Endodermal cell (in vitro differentiated cells): ENCODE measurements around the gene CFAP221. TPM values are rescaled to one million over a fixed set of nuclear protein-coding genes. Genes with fewer than 3 reads are reported as not detected.

Source experiments
- DNase-seq: peaks from one replicate; pipeline ENCODE4 v3.0.0-alpha.2; 2017
- H3K27ac ChIP-seq: 2 replicates; pipeline ENCODE4 v1.5.1; 2013; ENCODE audit warnings: mild to moderate bottlenecking, low read depth, low read length, moderate library complexity
- H3K27me3 ChIP-seq: 2 replicates; pipeline ENCODE4 v1.6.1; 2013; ENCODE audit warnings: mild to moderate bottlenecking, low read length, moderate library complexity; ENCODE audit not compliant: insufficient read depth, control insufficient read depth, poor library complexity, severe bottlenecking
- H3K36me3 ChIP-seq: 2 replicates; pipeline ENCODE4 v1.7.0; 2013; ENCODE audit warnings: mild to moderate bottlenecking, low read length, moderate library complexity; ENCODE audit not compliant: control insufficient read depth, insufficient read depth
- H3K4me1 ChIP-seq: one replicate; pipeline ENCODE4 v1.7.0; 2013; ENCODE audit warnings: low read length; ENCODE audit not compliant: control insufficient read depth, insufficient read depth
- H3K4me3 ChIP-seq: 2 replicates; pipeline ENCODE4 v1.5.1; 2013; ENCODE audit warnings: mild to moderate bottlenecking, low read length, moderate library complexity
- H3K9ac ChIP-seq: 2 replicates; pipeline ENCODE4 v1.6.1; 2013; ENCODE audit warnings: mild to moderate bottlenecking, low read length, moderate library complexity; ENCODE audit not compliant: poor library complexity, severe bottlenecking; ENCODE audit errors: extremely low read depth
- H3K9me3 ChIP-seq: 2 replicates; pipeline ENCODE4 v1.6.1; 2013; ENCODE audit warnings: mild to moderate bottlenecking, low read length, moderate library complexity; ENCODE audit not compliant: control insufficient read depth
- H3K27ac Mint-ChIP-seq: 2 replicates; pipeline ENCODE4 v1.8.0; 2020; ENCODE audit warnings: mixed read lengths
- H3K27me3 Mint-ChIP-seq: 2 replicates; pipeline ENCODE4 v1.8.0; 2021; ENCODE audit warnings: mild to moderate bottlenecking, mixed read lengths; ENCODE audit not compliant: insufficient read depth
- H3K36me3 Mint-ChIP-seq: 2 replicates; pipeline ENCODE4 v1.8.0; 2020; ENCODE audit warnings: low read depth, mixed read lengths
- H3K4me1 Mint-ChIP-seq: 2 replicates; pipeline ENCODE4 v1.8.0; 2020; ENCODE audit warnings: mixed read lengths
- H3K4me3 Mint-ChIP-seq: 2 replicates; pipeline ENCODE4 v1.8.0; 2020; ENCODE audit warnings: mild to moderate bottlenecking, moderate library complexity, mixed read lengths
- H3K9me3 Mint-ChIP-seq: 2 replicates; pipeline ENCODE4 v1.8.0; 2020; ENCODE audit warnings: mild to moderate bottlenecking, mixed read lengths
- CTCF ChIP-seq: fragments of 200-600 bp; sonication (generic); conservative IDR thresholded peaks from 2 replicates; pipeline ENCODE4 v1.5.0; 2021; ENCODE audit warnings: antibody characterized with exemption, mild to moderate bottlenecking
- WGBS, 2 experiments: methylation state at CpG; one replicate each; pipeline versions ENCODE4 v1.1.5 to v1.1.7; 2013; ENCODE audit warnings: missing lambda C conversion rate in 2 of 2, mixed read lengths in 1 of 2; ENCODE audit not compliant: insufficient coverage in 1 of 2, insufficient read length in 1 of 2; 5-methylcytosine and 5-hydroxymethylcytosine counted together
- total RNA-seq, 2 donors: library from RNA; stranded (reverse); fragmentation: NEBNext Ultra II Directional in 1 of 2; extraction: Animal tissue kit (Norgen Biotek cat#: 25700) in 1 of 2; gene quantifications; 2 replicates in 1 of 2; 3 replicates in 1 of 2; pipeline ENCODE4 v1.2.1, GENCODE V29; 2021

CFAP221 gene
- total RNA-seq, 2 donors from 2014 or later, result 10.0 to 18.0 TPM

- Histone ChIP-seq H3K27me3 (no peaks in the 10 kb centered on the region), H3K4me1 (no peaks in the 10 kb centered on the region), H3K4me3 (no peak overlapping the region), H3K9me3 (no peaks in the 10 kb centered on the region), H3K27ac (no peak overlapping the region), H3K9ac (no peak overlapping the region), H3K36me3 (no peaks in the 10 kb centered on the region)
- Mint-ChIP-seq H3K4me3 (no peak overlapping the region), H3K27me3 (peaks cover 2% of the 10 kb centered on the region), H3K27ac (no peak overlapping the region), H3K4me1 (no peaks in the 10 kb centered on the region), H3K9me3 (no peaks in the 10 kb centered on the region), H3K36me3 (no peaks in the 10 kb centered on the region)
- DNase-seq, result no peak
- TF ChIP-seq CTCF, result no peak
- 92 to 94% methylated on average over 6 to 8 of the region's 8 CpGs for WGBS, 2 experiments
Measured at GRCh38 chr2:119657466-119658145, 113.4 kb downstream of the CFAP221 start.

- Mint-ChIP-seq H3K36me3 (no peaks in the 10 kb centered on the region), H3K4me1 (no peaks in the 10 kb centered on the region), H3K27me3 (peaks cover 8% of the 10 kb centered on the region), H3K9me3 (no peaks in the 10 kb centered on the region), H3K27ac (no peak overlapping the region), H3K4me3 (no peak overlapping the region)
- Histone ChIP-seq H3K4me1 (no peaks in the 10 kb centered on the region), H3K36me3 (no peaks in the 10 kb centered on the region), H3K27ac (no peak overlapping the region), H3K4me3 (no peak overlapping the region), H3K9me3 (no peaks in the 10 kb centered on the region), H3K27me3 (no peaks in the 10 kb centered on the region), H3K9ac (no peak overlapping the region)
- peak; percentile 94 for TF ChIP-seq CTCF
- 67 to 69% methylated on average over 3 to 8 of the region's 8 CpGs for WGBS, 2 experiments
- DNase-seq, result peak; percentile 85
Measured at GRCh38 chr2:119659601-119660342, 115.5 kb downstream of the CFAP221 start.

- H3K4me3 Mint-ChIP-seq, result no peak overlapping the region
- no peaks in the 10 kb centered on the region for H3K4me1 Mint-ChIP-seq
- peak; percentile 8 for TF ChIP-seq CTCF
- Histone ChIP-seq H3K36me3 (no peaks in the 10 kb centered on the region), H3K9ac (no peak overlapping the region), H3K27ac (no peak overlapping the region), H3K4me3 (no peak overlapping the region), H3K9me3 (no peaks in the 10 kb centered on the region), H3K27me3 (no peaks in the 10 kb centered on the region), H3K4me1 (no peaks in the 10 kb centered on the region)
- H3K9me3 Mint-ChIP-seq, result no peaks in the 10 kb centered on the region
- 54 to 55% methylated on average over 7 of the region's 7 CpGs for WGBS, 2 experiments
- H3K36me3 Mint-ChIP-seq, result no peaks in the 10 kb centered on the region
- DNase-seq, result no peak
- H3K27me3 Mint-ChIP-seq, result peaks cover 12% of the 10 kb centered on the region
- no peak overlapping the region for H3K27ac Mint-ChIP-seq
Measured at GRCh38 chr2:119660343-119660658, 116.1 kb downstream of the CFAP221 start.
